Hematopoietic multipotent progenitor cell treated with erythropoietin and hydrocortisone succinate and interleukin-3 and kit ligand, for 4 days (in vitro differentiated cells): ENCODE measurements around the gene PPARA.

Source experiments
- DNase-seq: peaks from one replicate; pipeline ENCODE4 v3.0.0-alpha.2; 2015

The PPARA gene

DNA sequence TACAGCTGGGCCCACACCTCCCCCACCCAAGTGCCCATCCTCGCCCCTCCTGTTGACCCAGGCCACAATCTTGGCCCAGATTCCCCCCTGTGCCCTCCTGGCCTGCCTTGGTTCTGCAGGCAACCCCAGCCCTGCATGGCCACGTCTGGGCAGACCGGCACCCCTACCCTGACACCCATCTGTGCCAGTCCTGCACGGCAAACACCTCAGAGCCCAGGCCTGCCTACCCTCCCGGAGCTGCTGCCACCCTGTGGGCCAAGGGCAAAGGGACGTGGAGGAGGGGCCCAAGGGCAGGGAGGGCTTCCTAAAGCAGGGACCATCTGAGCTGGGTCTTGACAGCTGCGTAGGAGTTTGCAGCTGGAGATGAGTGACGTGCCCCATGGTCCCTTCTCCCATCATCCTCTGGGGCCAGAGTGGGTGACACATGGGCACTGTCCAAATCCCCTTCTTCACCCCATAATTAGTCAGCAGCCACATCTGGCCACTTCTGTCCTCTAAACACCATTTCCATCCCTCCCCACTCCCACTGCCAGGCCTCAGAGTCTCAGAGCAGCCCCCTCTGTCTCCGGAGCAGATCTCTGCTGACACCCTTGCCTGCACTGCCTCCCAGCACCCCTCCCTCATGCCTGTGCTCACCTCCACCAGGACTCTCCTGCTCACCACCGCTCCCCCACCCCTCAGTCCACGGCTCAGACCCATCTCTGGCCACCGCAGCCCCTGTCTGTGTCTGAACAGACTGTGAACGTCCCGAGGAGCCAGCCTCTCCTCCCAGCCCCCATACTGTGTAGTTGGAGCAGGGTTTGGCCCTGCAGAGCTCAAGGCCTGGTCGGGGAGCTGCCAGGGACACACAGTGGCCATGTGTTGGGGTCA is 35.6 kb upstream of the PPARA start:
- DNase-seq = peak; percentile 39

GRCh38 chr22:46115388-46115678 is 35.0 kb upstream of the PPARA start:
- no peak for DNase-seq

- no peak for DNase-seq
Observed at GRCh38 chr22:46115755-46116490, 34.4 kb upstream of the PPARA start.

- peak; percentile 95 for DNase-seq
Observed at GRCh38 chr22:46116491-46116958, 33.8 kb upstream of the PPARA start.

GRCh38 chr22:46117206-46118199 is 32.8 kb upstream of the PPARA start:
- no peak for DNase-seq

- DNase-seq = no peak
Observed at GRCh38 chr22:46119093-46119728, 31.1 kb upstream of the PPARA start.

- DNase-seq = no peak
Observed at GRCh38 chr22:46119729-46120419, 30.5 kb upstream of the PPARA start.

DNA sequence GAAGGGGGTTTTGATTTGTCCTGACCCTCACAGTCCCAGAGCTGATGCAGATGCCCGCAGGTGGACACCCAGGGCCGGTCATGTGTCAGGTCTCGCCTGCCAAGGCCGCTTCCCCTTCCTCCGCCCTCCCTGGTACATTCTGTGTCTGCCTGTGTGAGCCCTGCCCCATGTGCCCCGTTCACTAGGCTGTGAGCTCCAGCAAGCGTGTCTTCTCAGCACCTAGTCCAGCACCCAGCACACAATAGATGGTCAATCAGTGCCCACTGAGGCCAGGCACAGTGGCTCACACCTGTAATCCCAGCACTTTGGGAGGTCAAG is 29.9 kb upstream of the PPARA start:
- DNase-seq = no peak

- no peak for DNase-seq
Observed at GRCh38 chr22:46121079-46121478, 29.2 kb upstream of the PPARA start.

- no peak for DNase-seq
Observed at GRCh38 chr22:46121523-46122287, 28.6 kb upstream of the PPARA start.

DNA sequence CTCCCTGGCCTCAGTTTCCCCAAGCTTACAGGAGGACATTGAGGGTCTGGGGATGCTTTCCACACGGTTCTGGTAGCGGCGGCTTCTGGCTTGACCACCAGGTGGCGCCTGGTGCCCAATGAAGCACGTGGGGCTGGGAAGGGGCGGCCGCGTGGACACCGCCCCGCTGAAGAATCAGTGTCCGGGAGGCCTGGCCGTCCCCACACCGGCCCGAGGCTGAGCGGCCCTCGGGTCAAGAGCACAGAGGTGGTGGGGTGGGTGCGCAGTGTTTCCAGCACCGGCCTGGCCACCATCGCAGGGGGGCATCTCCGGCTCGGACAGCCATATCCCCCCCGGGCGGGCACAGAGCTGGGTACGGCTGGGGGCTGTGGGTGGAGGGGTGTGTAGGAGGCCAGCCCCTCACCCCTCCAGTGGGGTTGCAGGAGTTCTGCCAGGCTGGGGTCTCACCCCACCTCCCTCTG is 27.8 kb upstream of the PPARA start:
- DNase-seq = peak; percentile 82

- no peak for DNase-seq
Observed at GRCh38 chr22:46122980-46123693, 27.2 kb upstream of the PPARA start.

DNA sequence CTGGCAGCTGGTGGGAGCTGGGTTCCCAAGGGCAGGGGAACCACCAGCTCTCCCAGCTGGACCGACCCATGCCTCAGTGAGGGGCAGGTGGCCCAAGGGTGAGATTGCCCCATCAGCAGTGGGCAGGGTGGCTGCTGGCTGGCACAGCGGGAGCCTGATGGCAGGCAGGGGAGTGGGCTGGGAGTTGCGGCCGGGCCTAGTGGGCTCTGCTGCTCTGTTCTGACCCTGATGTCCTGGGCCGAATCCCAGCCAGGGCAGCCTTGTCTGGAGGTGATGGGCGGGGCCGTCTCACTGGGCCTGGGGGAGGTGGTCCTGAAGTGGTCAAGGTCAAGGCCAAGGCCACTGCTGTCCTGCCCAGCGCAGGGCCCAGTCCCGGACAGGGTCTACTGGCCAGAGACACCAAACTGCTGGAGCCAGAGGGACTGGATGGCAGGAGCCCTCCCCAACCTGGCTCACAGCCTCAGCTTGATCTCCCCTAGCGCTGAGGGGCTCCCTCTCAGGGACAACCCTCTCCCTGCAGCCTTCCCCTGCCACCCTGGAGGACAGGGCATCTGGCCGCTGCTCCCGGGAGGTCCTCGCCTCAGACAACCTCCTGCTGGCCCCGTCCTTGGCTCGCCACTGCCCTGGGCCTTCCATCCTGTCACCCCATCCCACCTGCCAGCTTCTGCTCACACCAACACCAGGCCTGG is 26.5 kb upstream of the PPARA start:
- DNase-seq = no peak

- DNase-seq = peak; percentile 47
Observed at GRCh38 chr22:46124383-46125144, 25.8 kb upstream of the PPARA start.

DNA sequence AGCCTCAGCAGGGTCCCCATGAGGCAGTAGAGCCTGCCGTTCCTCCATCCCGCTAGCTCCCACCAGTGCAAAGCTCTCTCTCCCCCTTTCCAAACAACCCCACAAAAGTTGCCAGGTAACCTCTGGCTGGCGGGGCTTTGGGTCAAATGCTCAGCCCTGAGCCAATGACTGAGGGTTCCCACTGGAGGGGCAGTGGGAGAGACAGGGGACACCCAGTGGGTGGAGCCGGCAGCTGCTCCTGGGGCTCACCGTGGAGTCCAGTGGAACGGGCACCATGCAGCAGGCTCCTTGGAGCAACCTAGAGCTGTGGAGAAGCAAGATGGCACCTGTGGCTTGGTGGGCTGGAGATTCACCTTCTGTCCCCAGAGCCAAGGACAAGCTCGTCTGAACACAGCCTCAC is 25.0 kb upstream of the PPARA start:
- DNase-seq = no peak

DNA sequence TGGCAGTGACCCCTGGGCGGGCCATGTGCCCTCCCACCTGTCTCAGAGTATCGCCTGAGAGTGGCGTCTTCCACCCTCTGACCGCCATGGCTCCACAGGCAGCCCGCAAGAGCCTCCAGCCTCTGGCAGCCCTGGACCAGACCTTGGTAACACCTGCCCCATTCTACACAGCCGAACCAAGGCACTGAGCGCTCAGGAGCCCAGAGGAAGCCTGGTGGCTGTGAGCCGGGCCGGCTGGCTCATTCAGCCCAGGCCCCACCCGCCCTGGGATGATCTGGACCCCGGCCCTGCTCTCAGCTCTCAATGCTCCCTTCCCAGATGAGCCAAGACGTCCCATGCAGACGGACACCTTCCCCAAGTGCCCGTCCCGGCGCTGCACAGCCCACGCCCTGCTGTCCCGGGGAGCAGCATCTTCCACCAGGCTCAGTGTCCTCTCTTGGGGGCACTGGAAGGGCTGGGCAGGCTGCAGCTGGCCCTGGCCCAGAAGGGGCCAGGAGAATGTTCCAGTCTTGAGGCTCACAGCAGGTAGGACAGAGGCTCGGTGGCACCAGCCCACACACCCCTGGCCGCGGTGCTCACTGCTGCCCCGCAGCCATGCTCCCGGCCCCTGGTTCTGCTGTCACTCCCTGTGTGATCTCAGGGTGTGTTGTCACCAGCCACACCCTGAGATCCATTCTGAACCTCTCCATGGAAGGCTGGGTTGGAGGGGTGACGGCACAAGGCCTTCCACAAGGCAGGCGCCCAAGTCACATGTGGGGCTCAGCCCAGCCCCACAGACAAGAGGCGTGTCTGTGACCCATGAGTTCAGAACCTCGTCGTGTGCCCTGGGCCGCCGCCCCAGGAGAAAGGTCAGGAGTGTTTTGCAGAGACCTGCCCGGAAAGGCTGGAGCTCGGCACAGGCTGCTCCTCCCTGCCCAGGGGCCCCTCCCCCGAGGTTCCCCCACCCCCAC is 24.2 kb upstream of the PPARA start:
- DNase-seq = no peak

GRCh38 chr22:46126853-46127385 is 23.4 kb upstream of the PPARA start:
- DNase-seq = no peak

DNA sequence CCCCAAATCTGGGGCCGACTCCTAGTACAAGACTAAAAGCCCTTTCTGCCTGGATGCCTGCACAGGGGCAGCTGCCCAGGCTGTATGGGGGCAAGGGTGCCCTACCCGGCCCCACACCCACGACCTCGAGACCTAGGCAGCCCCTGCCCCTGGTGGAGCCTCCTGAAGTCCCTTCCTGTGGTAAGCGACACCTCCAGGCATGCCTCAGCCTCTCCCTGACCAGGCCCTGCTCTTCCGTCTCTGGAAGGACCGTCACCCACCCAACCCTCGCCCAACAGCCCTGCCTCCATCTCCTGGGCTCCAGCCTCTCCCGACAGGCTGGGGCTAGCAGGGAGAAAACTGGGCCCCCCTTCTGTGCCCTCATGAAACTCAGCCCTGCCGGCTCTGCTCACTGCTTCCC is 22.8 kb upstream of the PPARA start:
- DNase-seq = no peak
